ENCODE results near the gene PITHD1.
"Not testable (repeated sequence)": the region's sequence is repeated elsewhere in the genome, so short reads cannot be mapped to it uniquely, and the experiment has no call there.

Gene PITHD1

DNA sequence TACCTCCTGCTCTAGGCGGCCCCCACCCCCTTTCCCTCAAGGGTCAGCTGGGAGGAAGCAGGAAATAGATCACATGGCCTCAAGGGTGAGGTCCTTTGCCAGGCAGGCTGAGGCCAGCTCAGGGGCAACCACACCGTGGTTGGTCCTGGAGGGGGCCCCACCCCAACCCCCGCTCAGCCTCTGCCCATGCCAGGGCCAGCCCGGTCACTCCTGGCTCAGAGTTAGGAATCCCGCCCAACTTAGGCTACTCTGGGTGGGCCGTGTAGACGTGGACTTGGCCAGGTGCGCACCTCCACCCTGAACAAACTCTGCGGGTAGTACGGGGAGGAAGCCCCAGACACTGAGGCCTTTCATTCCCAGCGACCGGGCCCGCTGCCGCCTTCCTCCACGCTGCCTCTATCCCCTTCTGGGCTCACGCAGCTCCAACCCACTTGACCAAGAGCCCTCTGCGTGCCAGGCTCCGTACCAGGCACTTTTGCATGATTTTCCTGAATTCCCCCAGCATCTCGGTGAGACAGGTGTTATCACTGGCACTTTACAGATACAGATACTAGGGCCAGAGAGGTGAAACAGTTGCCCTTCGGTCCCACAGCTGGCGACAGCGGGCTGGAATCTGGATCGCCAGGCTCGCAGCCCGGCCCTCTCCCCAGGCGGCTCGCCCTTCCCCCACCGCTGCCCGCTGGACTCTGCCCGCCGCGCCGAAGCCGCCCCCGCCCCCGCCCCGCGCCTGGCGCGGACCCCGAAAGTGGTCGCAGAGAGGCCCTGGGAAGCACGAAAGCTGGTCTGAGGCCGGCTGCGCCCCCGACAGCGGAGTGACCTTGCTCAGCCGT is 21.6 kb downstream of the PITHD1 start:
- DNase-seq: peak; percentile 78

DNA sequence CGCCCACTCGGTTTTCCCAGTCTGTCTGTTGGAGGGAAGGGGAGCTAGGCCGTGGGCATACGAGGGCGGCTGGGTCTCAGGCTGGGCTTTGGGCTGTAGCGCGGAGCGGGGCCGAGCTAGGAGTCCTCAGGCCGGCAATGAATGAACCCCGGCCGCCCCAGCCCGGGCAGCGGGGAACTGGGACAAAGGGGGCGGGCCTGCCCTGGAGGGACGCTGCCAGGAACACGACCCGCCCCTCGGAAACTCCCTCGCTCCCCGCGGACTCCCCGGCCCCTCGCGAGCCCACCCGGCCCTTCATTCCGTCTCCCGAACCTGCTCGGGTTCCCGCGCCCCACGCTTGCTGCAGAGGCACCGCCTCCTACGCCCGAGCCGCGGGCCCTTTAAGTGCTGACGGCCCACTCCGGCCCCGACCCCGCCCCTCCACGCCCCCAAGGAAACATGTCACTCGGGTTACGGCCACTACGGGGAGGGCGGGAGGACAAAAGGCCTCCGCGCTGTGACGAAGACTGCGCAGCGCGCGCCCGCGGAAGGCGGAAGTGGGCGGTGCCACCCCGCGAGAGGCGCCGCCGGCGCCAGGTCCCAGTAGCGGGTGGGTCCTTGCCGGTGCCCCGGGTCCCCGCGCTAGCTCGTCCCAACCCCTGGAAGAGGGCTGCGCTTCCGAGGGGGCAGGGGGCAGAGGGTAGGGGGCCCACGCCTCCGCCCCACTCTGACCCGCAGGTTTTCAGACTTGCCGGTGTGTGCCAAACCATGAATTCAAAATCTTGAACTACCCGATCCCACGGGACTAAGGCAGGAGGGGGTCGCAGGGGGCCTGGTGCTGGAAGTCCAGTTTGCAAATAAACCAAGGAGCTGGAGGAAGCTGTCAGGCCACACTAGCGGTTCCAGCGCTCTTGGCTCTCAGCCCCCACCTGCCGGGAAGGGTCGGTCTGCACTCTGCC is 22.5 kb downstream of the PITHD1 start, which contains the start of gene GALE:
TSS of gene GALE (minus strand) at position 355 of the 938 bp plus-strand sequence. CDS start 1,747 bp downstream, outside the sequence.
- peak; percentile 98 for DNase-seq

DNA sequence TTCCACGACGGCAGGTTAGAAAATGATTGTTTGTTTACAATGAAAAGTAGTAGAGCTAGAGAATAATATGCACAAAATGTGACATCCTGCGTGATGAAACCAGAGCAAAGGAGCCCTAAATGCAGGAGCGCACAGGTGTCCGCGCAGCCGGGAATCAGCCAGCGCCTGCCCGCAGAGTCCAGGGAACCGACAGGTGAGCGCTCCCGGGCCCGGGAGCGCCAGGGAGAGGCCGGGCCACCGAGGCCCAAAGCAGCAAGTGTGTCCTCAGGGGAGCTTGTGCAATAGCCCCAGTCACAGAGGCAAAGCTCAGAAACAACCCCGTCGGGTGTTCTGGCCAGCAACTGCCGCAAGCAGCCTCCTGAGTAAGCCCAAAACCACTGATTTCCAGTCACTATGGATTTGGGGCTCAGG is 23.1 kb downstream of the PITHD1 start:
- no peak for DNase-seq

DNA sequence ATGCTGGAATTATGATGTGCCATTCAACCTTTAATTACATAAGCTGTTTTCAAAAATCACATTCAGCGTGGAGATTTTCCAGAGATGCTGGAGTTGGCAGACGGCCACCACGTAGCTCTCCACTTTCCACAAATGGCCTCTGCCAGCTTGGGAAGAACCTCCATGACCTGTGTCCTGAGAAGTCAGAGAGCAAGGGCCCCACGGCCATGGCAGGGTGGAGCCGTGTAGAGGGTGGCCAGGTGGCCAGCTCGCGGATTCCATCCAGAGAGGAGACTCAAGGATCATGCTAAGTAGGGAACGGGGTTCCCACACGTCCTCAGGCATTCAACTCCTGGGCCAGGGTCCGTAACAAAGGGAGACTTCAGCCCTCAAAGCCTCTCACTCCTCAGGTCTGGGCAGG is 23.7 kb downstream of the PITHD1 start:
- no peak for DNase-seq

- not testable (repeated sequence) for DNase-seq
Observed at GRCh38 chr1:23802809-23803342, 24.7 kb downstream of the PITHD1 start.

GRCh38 chr1:23803674-23804073 is 25.5 kb downstream of the PITHD1 start:
- no peak for DNase-seq

- no peak for DNase-seq
Observed at GRCh38 chr1:23804183-23804835, 26.1 kb downstream of the PITHD1 start.

DNA sequence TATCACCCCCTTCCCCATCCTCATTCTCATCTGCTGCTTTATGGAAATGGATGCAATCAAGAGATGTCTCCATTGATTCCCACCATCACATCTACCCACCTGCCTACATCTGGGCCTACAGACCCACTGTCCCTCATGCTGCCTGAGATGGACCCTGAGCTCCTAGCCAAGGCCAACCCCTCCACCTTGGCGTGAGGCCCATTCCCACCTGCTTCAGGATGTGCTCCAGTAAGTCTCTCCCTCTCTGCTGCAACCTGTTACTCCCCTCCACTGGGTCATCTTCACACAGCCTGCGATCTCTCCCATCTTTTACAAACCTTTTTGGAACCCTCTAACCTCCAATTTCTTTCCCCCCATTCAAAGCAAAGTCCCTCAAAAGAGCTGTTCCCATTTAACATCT is 26.8 kb downstream of the PITHD1 start:
- no peak for DNase-seq

GRCh38 chr1:23806280-23806679 is 28.1 kb downstream of the PITHD1 start:
- no peak for DNase-seq

DNA sequence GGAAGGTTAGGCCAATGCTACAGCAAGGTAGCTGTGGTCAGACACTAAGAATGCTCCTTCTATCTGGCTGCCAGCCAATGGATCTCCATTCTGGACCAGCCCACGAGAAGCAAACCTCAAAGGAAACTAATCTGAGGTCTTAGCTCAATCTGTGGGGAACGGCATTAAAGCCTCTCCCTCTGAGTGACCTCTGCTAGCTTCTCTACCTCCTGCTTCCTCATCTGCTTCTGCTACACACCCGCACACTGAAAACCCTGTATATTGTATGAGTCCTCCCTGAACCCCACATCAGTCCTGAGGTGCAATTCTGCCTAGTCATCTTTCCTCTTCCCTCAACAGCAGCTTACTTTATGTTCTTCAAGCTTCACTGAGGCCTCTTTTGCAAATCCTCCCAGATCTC is 29.2 kb downstream of the PITHD1 start:
- no peak for DNase-seq

DNA sequence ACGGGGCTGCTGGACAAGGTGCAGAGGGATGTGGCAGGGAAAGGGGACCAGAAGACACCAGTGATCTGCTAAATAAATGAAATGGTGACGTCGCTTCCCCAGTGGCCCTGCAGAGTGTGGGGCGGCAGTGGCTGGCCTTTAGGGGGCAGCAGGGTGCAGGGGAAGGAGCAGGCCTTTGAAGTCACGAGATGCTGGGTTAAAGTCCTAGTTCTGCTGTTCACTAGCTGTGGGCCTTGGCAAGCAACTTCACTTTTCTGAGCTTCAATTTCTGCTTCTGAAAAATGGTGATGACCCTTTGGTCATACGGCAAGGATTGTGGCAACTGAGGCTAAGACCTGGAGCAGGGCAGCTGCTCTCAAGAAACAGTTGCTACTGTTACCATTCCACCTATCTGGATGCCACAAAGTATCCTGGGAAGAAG is 31.5 kb downstream of the PITHD1 start:
- DNase-seq: no peak

DNA sequence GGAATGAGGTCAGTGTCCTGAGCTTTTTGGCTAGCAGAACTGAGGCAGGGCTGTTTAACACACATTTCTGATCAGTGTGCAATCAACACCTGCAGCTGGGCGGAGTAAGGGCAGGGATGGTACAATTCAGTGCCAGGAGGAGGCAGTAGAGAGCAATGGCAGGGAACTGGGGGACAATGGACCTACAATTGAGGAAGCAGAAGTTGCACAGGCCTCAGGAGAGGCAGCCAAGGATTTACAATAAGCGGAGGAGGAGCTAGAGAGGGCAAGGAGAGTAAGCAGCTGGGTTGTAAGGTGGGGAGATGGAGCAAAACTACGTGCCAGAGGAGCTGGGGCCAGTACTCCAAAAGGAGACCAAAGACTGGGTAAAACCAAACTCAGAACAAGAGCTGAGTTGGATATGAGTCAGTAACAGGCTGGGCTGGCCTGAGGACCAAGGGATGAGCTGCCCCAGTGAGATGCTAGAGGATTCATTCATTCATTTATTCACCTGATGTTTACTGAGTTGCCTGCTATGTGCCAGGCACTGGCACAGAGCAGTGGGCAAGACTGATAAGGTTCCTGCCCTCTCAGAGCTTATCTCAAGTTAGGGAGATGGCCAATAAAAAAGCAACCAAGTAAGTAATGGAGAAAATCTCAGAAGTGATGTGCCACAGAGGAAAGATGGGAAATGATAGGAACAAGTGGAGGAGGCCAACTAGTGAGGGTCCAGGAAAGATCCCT is 32.8 kb downstream of the PITHD1 start:
- no peak for DNase-seq

- no peak for DNase-seq
Observed at GRCh38 chr1:23814016-23814415, 35.8 kb downstream of the PITHD1 start.

DNA sequence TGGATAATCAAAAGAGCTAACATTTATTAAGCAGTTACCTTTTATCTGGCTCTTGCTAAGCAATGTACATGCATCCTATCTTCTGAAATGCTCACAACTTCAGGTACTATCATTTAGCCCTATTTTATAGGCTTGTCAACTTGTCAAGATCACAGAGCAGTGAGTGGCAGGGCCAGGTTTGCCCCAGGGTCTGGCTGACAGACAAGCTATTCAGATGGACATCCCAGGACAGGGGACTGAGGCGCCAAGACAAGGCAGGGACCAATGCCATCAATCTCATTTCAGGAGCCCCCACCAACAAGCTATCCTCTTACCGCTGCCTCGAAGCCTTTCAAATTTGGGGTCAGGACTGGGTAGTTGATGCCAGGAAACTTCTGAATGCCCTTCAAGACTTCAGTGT is 38.1 kb downstream of the PITHD1 start:
- DNase-seq: no peak

GRCh38 chr1:23816906-23817305 is 38.7 kb downstream of the PITHD1 start:
- DNase-seq: no peak

DNA sequence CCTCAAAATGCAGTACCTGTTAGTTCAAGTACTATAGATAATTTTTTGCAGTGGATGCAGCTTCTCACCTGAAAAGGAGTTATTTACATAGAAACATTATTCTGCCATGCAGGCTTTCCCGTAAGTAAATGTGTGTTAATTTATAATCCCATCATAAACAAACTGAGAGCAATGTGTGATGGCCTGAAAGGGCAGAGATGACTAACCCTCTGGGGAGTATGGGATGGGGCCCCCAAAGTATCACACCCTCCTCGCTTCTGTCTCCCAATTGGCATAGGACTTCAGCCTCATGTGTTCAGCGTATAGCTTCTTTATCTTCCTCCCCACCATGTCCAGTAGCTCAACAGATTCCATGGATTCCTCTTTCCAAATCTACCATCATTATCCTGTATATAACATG is 39.4 kb downstream of the PITHD1 start:
- no peak for DNase-seq

GRCh38 chr1:23823767-23824166 is 45.5 kb downstream of the PITHD1 start:
- DNase-seq: no peak

- no peak for DNase-seq
Observed at GRCh38 chr1:23824711-23825075, 46.5 kb downstream of the PITHD1 start.

DNA sequence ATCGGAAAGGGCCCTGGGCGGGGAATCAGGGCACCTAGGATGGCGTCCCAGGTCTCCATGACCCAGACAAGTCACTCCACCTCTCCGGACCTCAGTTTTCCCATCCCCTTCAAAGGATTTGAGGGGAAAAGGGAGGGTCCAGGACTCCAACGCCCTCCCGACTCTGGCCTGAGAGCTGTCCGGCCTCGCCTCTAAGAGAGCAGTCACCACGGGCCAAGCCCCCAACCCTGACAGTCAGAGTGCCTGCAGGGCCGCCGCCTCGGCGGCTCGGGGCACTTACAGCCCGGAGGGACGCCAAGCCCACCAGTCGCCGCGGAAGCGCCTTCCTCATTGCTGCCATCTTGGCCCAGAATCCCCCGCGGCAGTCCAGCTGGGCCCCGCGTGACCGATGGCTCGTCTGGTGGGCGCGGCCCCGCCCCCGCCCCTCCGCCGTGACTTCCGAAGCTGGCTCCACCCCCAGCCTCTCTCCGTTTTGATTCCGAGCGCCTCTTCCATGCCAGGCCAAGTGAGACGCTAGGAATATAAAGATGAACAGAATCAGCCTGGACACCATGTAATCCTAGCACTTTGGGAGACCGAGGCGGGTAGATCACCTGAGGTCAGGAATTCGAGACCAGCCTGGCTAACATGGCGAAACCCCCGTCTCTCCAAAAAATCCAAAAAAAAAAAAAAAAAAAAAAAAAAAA is 47.0 kb downstream of the PITHD1 start, which contains the start of gene HMGCL:
TSS of gene HMGCL (minus strand) at position 354 of the 686 bp plus-strand sequence. CDS start at position 340, 14 bp downstream.
- DNase-seq: peak; percentile 95

GRCh38 chr1:23825762-23826522 is 47.7 kb downstream of the PITHD1 start:
- DNase-seq: no peak

DNA sequence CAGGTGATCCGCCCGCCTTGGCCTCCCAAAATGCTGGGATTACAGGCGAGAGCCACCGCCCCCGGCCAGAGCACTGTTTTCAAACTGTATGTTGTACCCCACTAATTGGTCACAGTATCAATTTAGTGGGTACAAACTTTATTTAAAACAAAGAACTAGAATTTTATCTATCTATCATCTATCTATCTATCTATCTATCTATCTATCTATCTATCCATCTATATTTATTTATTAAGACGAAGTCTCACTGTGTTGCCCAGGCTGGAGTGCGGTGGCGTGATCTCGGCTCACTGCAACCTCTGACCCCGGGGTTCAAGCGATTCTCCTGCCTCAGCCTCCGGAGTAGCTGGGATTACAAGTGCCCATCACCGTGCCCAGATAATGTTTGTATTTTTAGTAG is 48.4 kb downstream of the PITHD1 start:
- DNase-seq: not testable (repeated sequence)

Data from right forelimb (tissue), 1 donor.